Epithelial cell of prostate (primary cell): ENCODE measurements around the gene RIMKLA.

Experiments
- DNase-seq: peaks from one replicate; pipeline ENCODE4 v3.0.0-alpha.2; 2011; ENCODE audit warnings: low read depth, low spot score
- H3K27ac ChIP-seq: fragments of 450-650 bp; 2 replicates; pipeline ENCODE4 v1.5.1; 2017; ENCODE audit warnings: mild to moderate bottlenecking

Gene RIMKLA

DNA sequence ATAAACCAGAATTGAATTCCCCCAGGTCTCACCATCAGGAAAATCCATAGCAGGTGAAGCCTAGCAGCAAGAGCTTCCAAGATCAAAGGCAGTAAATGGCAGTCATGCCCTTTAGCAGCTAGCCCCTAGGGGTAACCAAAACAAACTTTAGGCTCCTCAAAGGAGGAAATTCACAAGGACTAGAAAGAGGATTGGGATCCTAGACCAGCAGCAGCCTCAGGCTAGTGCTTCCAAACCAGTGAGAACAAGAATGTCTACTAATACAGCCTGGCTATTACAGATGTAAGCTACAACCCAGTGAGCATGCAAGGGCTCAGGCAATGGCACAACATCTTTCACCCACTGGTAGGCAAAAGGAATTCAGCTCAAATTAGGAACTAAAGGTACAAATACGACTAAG is 11.1 kb upstream of the RIMKLA start:
- no peak for DNase-seq
- no peak overlapping the region for H3K27ac ChIP-seq

DNA sequence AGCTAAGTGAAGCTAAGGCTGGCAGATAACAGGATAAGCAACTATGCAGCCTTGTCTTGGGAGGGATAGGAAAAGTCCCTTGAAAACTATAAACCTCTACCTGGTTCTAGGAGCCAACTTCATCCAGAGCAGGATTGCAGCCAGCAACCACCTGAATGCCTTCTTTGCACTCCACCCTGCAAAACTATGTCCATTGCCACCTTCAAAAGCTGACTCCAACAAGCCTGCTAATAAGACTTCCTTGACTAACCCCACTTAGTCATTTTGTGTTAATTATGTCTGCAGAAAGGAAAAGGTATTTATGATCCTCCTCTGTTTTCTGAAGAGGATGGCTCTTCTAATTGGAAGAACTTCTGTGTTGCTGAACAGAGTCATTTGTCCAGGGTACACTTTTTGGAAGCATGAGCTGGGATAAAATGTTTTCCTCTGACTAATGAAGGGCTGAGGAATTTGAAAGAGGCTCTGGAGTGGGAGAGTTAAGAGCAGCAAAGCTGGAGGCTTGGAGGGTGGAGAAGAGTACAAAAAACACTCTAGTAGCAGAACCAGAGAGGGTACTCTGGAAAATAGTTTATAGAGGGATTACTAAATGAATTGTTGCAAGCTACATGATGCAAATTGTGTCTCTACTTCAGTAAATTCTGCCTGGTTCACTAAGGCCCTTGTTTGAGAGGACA is 9.6 kb upstream of the RIMKLA start:
- H3K27ac ChIP-seq = no peak overlapping the region
- no peak for DNase-seq

DNA sequence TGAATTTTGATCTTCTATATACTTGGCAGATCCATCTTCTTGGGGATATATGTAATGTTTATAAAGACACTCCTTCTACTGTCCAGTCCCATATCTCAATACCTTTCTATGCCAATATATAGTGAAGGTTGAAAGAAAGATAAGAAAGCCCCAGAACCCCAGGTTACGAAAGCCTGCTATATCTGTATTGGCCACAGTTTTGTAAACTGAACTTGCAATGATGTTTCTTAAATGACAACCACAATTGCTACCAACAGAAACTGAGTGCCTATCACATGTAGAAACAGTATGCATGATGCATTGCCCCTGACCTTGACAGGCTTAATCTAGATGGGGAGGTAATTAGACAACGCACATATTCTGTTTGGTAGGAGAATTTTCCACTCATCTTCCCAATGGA is 7.8 kb upstream of the RIMKLA start:
- no peak for DNase-seq
- H3K27ac ChIP-seq = no peak overlapping the region

DNA sequence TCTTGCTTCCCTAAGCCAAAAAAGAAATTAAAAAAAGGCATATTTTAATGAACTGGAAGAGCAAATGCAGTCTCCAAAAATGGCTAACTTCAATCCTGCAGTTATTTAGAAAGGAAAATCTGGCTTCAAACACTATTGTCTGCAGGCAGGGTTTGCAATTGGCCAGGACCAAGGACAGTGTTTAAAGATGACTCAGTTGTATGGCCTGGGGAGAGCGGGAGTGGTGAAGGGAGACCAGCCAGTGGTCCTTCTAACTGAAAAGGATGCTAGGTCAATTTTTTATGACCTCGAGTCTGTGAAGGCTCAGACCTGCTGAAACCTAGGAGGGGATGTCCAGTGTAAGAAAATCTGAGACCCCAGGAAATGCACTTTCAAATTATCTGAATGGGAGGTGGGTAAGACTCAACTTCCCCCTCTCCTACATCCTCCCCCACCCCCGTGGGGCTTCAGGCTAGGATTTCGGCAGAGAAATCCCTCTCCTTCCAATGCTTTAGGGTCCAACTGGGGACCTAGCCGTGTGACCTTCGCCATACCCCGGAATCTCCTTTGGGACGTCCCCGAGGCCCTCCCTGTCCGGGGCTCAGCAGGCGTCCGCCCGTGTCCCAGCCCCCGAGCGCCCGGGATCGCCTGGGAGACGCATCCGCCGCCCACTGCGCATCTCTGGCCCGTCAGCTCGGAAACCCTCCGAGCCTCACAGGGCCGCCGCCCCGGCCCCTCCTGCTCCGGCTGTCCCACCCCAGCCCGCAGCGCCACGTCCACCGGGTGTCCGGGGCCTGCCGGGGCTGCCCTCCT is 602 bp upstream of the RIMKLA start:
- DNase-seq = no peak
- no peak overlapping the region for H3K27ac ChIP-seq

DNA sequence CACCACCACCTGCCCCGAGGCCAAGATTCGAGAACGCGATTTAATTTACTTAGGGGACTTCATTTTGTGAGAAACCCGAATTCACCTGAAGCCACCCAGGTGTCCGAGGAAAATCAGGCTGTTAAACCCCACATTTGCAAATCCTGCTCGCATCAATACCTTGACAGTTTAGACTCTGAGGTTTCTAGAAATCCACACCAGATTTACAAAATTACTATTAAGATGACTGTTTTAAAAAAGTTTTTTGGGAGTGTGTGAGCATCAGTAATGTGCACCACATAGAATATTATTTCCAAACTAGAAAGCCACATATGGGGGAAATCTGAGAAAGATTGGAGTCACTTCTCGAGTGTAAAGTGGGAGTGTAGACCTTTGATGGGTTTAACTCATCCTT is 685 bp downstream of the RIMKLA start:
- no peak overlapping the region for H3K27ac ChIP-seq
- DNase-seq = no peak

DNA sequence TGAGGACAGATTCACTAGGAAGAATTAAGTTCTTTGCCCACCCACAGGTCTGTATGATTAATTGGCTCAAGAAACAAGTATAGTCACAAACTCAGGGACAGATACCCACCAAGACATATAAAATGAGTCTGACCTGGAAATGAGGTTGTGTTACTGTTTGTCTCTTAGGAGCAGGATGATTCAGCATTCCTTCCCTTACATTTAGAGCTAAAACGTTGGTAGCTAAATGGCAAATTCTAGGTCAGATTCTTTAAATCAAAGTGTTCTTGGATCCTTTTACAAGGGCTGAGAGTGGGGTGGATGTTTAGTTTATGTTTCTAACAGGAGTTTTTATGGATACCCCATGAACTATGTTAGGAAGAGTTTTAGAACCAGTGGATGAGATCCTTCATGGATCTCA is 4.7 kb downstream of the RIMKLA start:
- DNase-seq = no peak
- H3K27ac ChIP-seq = no peak overlapping the region

DNA sequence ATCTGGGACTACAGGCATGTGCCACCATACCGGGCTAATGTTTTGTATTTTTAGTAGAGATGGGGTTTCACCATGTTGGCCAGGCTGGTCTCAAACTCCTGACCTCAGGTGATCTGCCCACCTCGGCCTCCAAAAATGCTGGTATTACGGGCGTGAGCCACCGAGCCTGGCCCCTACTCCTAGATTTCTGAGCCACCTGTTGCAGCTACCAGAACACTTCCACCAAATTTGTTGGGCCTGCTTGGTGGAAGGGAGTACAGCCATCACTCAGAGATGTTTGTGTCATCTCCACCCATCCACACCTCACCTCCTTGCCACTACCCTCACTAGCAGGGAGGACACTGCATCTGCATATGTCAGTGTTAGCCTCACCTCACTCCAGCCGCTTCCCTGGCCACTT is 5.5 kb downstream of the RIMKLA start:
- H3K27ac ChIP-seq = no peak overlapping the region

DNA sequence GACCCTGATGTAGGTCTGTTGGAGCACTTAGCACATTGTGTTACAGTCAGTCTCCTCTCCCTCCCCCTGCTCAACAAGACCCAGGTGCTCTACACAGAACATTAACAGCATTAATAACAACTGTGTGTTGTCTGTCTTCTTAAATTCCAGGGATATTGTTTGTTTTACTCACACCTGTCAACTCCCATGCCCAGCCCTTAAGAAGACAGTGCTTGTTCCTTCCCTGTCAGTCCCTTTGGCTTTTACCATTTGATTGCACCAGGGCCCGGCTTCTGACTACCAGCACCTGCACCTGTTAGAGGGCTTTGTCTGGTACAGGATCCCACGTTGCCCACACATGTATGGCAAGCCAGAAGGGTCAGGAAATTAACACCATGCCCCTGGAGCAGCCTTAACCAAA is 11.7 kb downstream of the RIMKLA start:
- DNase-seq = no peak
- H3K27ac ChIP-seq = no peak overlapping the region

More for the DNA sequence above, 5.5 kb downstream of the RIMKLA start:
- no peak for DNase-seq

DNA sequence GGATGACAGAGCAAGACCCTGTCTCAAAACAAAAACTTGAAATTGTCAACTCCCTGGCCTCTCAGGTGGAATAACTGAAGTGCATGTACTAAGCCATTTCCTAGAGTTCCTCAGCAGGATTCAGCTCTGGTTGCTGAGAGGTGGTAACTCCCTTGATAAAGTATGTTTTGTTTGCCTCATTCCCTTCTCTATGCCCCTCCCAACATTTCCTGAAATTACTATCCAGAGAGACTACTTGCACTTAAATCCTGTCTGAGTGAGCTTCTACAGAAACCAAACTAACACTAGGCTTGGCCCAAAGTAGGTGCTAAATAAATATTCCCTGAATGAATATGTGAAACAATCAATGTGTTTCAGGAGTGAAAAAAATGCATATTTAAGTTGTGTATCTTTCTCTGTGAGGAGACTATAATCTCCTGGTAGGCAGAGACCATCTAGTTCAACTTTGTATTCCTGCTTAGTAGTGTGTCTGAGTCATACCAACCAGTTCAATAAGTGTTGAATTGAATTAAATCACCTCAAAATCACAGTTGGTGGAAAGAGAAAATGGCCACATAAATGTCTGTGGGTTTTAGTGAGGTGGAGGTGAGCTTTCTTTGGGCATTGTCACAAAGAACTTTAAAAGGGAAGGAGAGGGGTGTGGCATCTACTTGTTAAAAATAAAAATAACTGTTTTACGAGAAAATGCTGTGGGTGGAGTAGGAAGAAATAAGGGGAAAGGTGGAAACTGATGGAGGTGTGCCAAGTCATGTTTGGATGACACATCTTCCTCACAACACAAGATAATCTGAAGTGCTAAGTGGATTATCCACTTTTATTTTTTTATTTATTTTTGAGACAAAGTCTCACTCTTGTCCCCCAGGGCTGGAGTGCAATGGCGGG is 12.6 kb downstream of the RIMKLA start:
- DNase-seq = no peak
- H3K27ac ChIP-seq = no peak overlapping the region

DNA sequence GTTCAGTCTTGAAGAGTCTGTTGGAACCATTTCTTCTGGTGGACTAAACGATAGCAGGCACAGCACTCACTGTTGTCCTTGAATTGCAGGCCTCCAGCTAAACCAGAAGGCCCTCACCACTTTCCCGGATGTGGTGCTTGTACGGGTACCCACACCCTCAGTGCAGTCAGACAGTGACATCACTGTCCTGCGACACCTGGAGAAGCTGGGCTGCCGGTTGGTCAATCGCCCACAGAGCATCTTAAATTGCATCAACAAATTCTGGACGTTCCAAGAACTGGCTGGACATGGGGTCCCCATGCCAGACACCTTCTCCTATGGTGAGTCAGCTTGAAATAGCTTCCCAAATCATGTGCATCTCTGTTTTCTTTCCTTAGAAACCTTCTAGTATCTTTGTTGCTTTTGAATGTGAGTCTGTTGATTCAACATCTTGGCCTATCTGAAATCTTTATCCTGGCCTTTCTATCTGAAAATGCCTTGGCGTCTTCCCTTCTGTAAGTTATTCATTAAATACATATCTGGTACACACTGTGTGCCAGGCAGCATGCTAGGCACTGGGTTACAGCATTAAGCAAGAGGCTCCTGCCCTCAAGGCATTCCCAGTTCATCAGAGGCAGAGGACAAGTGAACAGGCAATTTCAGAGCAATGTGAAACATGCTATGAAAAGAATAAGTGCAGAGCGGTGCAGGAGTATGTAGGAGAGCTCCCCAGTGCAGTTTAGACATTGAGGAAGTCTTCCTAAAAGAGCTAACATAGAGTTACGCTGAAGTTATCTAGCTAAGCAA is 18.9 kb downstream of the RIMKLA start:
- no peak overlapping the region for H3K27ac ChIP-seq
- DNase-seq = no peak

DNA sequence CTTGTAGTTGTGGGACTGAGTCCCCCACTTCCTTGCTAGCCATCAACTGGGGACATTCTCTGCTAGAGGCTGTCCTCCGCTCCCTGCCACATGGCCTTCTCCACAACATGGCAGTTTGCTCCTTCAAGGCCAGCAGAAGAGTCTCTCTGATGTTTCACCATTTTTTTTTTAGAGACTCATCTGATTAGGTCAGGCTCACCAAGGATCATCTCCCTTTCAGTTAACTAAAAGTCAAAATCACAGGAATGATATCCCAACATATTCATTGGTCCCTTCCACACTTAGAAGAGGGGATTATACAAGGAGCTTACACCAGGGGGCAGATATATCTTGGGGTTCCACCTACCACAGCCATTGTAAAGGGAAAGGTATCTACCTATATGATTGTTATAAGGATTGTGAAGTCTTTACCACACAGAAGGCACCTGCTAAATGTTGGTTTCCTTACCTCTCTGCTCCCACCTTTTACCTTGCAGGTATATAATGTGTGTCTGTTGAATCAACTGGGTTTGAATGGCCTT is 23.3 kb downstream of the RIMKLA start:
- no peak for DNase-seq
- H3K27ac ChIP-seq = no peak overlapping the region

DNA sequence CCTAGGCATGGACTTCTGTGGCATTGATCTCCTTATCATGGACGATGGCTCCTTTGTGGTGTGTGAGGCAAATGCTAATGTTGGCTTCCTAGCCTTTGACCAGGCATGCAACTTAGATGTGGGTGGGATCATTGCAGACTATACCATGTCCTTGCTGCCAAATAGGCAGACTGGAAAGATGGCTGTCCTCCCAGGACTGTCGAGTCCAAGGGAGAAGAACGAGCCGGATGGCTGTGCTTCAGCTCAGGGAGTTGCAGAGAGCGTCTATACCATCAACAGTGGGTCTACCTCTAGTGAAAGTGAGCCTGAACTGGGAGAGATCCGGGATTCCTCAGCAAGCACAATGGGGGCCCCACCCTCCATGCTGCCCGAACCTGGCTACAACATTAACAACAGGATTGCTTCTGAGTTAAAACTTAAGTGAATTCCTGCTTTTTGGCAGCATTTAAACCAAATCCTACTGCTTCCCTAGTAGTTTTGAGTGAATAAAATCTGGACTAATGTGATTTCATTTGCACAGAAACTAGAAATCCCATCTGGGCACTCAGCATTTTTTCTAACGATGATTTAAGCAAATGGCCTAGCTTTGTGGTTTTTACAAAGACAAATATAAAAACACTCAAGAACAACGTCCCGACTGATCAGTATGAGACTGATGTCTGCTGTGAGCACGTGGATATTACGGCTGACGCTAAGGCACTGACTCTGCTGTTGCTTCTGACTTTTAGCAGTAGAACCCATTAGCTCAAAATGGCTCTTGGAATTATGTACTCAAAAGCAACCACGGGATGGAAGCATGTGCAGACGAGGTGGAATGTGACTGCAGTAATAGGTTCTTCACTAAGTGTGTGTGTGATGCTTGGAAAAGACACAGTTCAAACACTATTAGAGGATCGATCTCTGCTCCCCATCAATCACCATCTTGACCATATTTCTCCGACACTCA is 34.2 kb downstream of the RIMKLA start:
- no peak for DNase-seq
- H3K27ac ChIP-seq = no peak overlapping the region

DNA sequence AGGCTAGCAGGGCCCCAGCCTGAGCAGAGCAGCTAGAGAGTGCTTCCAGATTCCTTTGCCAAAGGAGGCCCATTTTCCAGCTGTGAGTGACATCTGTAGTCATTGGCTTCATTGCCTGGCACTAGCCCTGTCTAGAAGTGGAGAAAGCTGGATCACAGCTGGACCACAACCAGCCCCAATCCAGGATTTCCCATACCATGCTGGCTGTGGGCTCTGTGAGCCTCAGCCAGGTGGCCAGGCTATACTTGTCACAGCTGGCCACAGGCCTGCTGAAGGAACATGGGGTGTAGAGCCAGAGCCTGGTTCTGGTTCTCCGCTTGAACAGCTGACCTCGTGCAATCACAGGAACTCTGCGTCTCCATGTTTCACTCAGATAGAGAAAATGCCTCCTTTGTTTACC is 36.6 kb downstream of the RIMKLA start:
- no peak for DNase-seq
- no peak overlapping the region for H3K27ac ChIP-seq

DNA sequence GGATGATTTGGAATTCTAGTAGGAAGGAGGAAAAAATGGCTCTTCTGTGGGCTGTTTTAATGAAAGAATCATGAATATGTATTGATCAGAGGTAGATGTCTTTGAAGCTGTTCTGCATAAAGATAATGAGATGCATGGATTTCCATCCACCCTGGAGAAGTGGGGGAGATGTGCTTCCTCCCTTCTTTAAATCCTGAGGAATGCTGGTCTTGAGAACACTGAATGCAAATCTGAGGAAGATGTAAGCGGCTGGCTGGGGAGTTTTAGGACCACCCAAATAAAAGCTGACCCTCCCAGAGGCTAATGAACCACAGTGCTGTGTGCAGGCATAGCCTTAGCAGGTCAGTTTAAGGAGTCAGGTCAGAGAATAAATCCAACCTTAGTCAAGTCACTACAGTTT is 37.9 kb downstream of the RIMKLA start:
- no peak overlapping the region for H3K27ac ChIP-seq
- DNase-seq = no peak

DNA sequence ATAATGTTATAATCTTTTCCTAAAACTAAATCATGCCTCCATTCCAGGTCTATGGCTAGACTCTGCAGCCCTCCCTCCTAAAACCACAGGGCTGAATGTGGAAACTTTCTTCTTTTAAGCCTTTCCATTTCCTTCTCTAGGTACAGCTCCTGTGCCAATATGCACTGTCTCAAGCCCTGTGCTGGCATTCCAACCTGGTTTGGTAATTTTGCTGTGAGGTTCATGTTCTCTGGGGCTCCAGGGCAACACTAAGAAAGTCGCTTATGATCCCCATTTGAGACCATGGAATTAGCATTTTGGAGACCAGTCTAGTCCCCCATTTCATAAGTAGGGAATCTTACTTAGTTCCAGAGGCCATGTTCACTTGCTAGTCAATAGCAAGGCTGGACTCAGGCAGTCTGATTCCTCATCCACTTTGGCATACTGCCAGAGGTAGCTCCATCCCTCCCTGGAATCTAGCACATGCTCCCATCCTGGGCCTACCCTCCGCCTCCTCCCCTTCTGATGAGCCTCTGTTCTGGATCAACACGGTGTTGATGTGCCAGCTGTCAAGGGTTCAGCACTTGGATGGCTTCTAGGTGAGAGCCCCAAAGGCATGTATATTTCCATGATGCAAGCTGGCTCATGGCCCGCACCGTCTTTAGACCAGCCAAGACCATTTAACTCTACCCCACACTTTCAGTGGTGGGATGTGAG is 38.7 kb downstream of the RIMKLA start:
- DNase-seq = no peak
- H3K27ac ChIP-seq = no peak overlapping the region

DNA sequence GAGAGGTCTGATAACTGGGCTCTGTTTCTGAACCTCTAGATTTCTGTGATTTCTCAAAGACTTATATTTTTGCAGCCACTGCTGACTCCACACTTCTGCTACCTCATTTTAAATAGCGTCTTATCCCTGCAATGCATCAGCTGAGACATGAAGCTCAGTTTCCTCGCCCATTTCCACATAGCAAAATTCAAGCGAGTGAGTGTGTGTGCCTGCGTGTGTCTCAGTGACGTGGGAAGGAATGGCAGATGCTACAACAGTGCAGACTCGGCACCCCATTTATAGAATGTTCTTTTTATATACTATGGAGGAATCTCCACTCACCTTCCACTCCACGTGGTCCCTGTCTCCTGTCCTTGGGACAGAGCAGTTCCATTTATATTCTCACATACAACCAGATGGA is 39.5 kb downstream of the RIMKLA start:
- no peak for DNase-seq
- no peak overlapping the region for H3K27ac ChIP-seq

DNA sequence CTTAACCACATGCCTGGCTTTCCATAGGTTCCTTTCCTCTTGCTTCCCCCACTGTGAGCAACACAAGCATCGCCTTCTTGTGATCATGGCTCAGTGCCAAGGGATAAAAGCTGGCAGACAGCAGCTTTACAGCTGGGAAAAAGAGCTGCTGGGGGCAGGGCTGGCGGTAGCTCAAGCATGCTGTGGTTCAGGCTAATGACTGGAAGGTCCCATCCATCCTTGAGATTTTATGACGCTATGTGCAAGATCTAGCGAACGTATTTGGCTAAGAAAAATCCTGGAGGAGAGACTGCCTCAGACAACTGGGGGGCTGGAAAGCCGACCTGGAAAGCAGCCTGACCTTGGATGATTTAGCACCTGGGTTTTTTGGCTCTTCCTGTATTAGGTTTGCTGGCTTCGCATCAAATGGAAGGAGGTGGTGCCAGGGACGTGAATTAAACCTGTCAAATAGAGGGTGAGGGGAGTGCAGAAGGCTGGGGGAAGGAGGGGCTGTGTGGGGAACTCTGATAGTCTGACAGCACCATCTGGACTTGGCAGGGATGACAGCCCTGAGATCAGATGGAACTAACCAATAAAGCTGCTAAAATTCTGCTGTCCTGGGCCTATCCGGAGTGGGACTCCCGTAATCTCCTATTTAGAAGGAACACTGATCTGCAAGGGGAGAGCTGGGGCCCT is 40.5 kb downstream of the RIMKLA start:
- peak; percentile 5 for DNase-seq

DNA sequence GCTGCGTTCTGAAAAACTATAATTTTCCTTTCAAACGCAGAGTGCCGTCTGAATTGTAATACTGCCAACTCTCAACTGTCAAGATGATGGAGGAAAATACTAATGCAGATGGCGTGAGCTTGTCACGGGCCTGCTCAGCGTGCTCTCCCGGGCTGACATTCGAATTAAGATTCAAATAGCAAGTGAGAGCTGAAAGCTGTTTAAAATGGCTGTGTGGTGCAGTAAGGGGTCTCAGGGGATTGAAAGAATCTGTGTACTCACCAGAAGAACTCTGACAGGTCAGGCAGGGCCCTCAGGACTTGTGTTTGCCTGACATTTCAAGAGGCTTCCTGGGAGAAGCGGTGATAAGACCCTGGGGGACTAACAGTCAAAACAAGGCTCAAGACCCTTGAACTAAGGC is 42.1 kb downstream of the RIMKLA start:
- no peak for DNase-seq

More for the DNA sequence above, 40.5 kb downstream of the RIMKLA start:
- no peak overlapping the region for H3K27ac ChIP-seq

More for the DNA sequence above, 42.1 kb downstream of the RIMKLA start:
- H3K27ac ChIP-seq = no peak overlapping the region
